GM10266 (cell line): ENCODE data around the gene NALCN.

Experiments used
- DNase-seq: peaks from one replicate; pipeline ENCODE4 v3.0.0; 2012; ENCODE audit errors: extremely low spot score
- CTCF ChIP-seq: IDR thresholded peaks from 2 replicates; pipeline ENCODE4 v1.5.1; 2012; ENCODE audit warnings: mild to moderate bottlenecking, low read depth; ENCODE audit not compliant: control insufficient read depth, insufficient read depth; ENCODE audit errors: missing control alignments

Gene NALCN

GRCh38 chr13:101433895-101434294, 17.6 kb upstream of the NALCN start:
- DNase-seq: no peak
- TF ChIP-seq CTCF: no peak

GRCh38 chr13:101429733-101430132, 13.4 kb upstream of the NALCN start:
- no peak for DNase-seq
- no peak for TF ChIP-seq CTCF

GRCh38 chr13:101425623-101426022, 9.3 kb upstream of the NALCN start:
- no peak for DNase-seq

GRCh38 chr13:101425156-101425471, 8.8 kb upstream of the NALCN start:
- no peak for DNase-seq
- TF ChIP-seq CTCF: no peak

More at GRCh38 chr13:101425623-101426022, 9.3 kb upstream of the NALCN start:
- no peak for TF ChIP-seq CTCF

GRCh38 chr13:101424381-101425155, 8.3 kb upstream of the NALCN start:
- no peak for TF ChIP-seq CTCF
- DNase-seq: no peak

- TF ChIP-seq CTCF: no peak
- no peak for DNase-seq
Observed at GRCh38 chr13:101423872-101424271, 7.6 kb upstream of the NALCN start.

- no peak for TF ChIP-seq CTCF
Observed at GRCh38 chr13:101417501-101417900, 1.2 kb upstream of the NALCN start.

More at GRCh38 chr13:101417501-101417900, 1.2 kb upstream of the NALCN start:
- DNase-seq: no peak
